Motor neuron (in vitro differentiated cells): ENCODE results near the gene PTPRM. TPM values are rescaled to one million over a fixed set of nuclear protein-coding genes. Genes with fewer than 3 reads are reported as not detected.

Experiments
- ATAC-seq, 8 experiments: fragments of 200-7000 bp; cut with Tn5 transposase; replicated peaks in 6 of 8; 2 replicates each; pipeline ENCODE4 v1.8.0; 2021; ENCODE audit warnings: mild to moderate bottlenecking in 8 of 8, moderate library complexity in 8 of 8
- H3K27ac ChIP-seq, 2 donors: fragments of 250-450 bp; sonication (Bioruptor Pico); 2 replicates each; pipeline ENCODE4 v1.9.0; 2021; ENCODE audit warnings: antibody characterized with exemption in 2 of 2, mild to moderate bottlenecking in 2 of 2, moderate library complexity in 1 of 2
- H3K4me1 ChIP-seq, 2 donors: fragments of 250-450 bp; sonication (Bioruptor Pico); replicated peaks in 1 of 2; 2 replicates each; pipeline ENCODE4 v1.6.1; 2021; ENCODE audit warnings: antibody characterized with exemption in 2 of 2, mild to moderate bottlenecking in 2 of 2, moderate library complexity in 1 of 2
- H3K4me3 ChIP-seq, 5 donors: fragments of 250-450 bp; sonication (Bioruptor Pico); 2 replicates each; pipeline ENCODE4 v1.9.0; 2021; ENCODE audit warnings: antibody characterized with exemption in 5 of 5, mild to moderate bottlenecking in 5 of 5, moderate library complexity in 4 of 5
- WGBS, 10 experiments: fragments of 450-650 bp; shearing (Covaris generic); methylation state at CpG; one replicate each; pipeline ENCODE4 v1.0.0; 2022; 5-methylcytosine and 5-hydroxymethylcytosine counted together
- in situ Hi-C, 9 experiments: fragments of 400-800 bp; cut with MboI; loops; one replicate each; pipeline ENCODE4 v1.15.0; 2021; ENCODE audit warnings: low sequenced_read_pairs in 9 of 9, low pct_unique_long_range_greater_than_20kb in 2 of 9; ENCODE audit not compliant: unreplicated experiment in 9 of 9
- total RNA-seq, 8 experiments: library from RNA; unstranded; fragments of 300-600 nt; gene quantifications; 2 replicates each; pipeline versions ENCODE4 v1.2.3 to v1.2.4, GENCODE V29; 2022

PTPRM gene
- total RNA-seq, 8 experiments from 2014 or later = 12.9 to 106 (median 66.9) TPM

DNA sequence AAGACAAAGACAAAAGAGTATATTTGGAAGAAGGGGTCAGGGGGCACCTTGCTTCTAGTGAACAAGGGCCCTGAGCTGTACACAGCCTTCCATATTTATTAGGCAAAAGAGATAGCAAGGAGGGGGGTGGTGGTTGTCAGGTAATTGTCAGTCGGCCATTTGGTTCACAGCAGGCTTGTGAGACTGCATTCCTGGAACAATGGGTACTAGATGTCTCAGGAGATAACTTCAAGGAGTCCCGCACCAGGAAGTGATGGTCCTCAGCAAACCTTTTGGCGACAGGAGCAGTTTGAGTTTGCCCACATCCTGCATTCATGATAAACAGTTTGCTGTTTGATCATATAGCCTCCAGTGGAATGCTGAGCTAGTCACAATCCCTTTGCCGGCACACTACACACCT lies 665.7 kb downstream of the PTPRM start:
- no peak for ATAC-seq
- Histone ChIP-seq H3K27ac (no peak overlapping the region), H3K4me1 (peaks cover 0 to 18% of the 10 kb centered on the region in 2 donors), H3K4me3 (no peak overlapping the region)
- in situ Hi-C loops = no loop called here
- WGBS, 10 experiments = 0 to 100% (median 58%) methylated on average over 1 to 2 of the region's 4 CpGs; no CpG with 5 or more reads in 7 of the 10 experiments

DNA sequence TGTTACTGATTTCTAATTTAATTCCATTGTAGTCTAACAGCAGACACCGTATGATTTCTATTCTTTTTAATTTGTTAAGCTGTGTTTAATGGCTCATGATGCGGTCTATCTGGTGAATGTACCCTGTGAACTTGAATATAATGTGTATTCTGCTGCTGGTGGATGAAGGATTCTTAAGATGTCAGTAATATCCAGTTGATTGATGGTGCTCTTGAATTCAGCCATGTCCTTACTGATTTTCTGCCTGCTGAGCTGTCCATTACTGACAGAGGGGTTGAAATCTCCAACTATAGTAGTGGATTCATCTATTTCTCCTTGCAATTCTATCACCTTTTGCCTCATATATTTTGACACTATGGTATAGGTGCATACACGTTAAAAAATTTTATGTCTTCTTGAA lies 668.8 kb downstream of the PTPRM start:
- in situ Hi-C loops = no loop called here
- Histone ChIP-seq H3K4me1 (peaks cover under 1 to 12% of the 10 kb centered on the region in 2 donors), H3K27ac (no peak overlapping the region), H3K4me3 (no peak overlapping the region)
- ATAC-seq = peak in 3 of 8 experiments; percentile 26 to 75 (median 67)
- 58 to 96% (median 82%) methylated on average over 1 to 3 of the region's 3 CpGs for WGBS, 10 experiments

DNA sequence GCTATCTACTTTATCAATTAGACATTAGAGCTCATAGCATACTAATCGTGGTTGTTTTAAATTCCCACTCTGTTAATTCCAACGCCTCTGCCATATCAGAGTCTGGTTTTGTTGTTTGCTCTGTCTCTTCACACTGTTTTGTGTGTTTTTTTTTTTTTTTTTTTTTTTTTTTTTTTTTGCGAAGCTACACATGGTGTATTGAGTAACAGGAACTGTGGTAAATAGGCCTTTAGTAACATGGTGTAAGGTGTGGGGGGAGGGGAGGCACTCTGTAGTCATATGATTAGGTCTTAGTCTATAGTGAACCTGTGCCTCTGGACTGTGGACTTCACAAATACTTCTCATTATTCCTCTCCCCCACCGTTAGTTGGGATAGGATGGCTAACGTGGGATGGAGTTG lies 671.4 kb downstream of the PTPRM start:
- no peak for ATAC-seq
- WGBS, 10 experiments = 64 to 100% (median 95%) methylated on average over 1 to 5 of the region's 5 CpGs

GRCh38 chr18:8241731-8242130 lies 674.6 kb downstream of the PTPRM start:
- in situ Hi-C loops = no loop called here
- H3K4me1 ChIP-seq = peaks cover 2 to 11% of the 10 kb centered on the region in 2 donors
- WGBS, 10 experiments = 0 to 67% (median 40%) methylated on average over 1 of the region's 1 CpG; no CpG with 5 or more reads in 3 of the 10 experiments
- no peak overlapping the region for H3K4me3 ChIP-seq
- ATAC-seq = no peak
- H3K27ac ChIP-seq = no peak overlapping the region

More for the DNA sequence above, 671.4 kb downstream of the PTPRM start:
- H3K4me1 ChIP-seq = peaks cover 2 to 17% of the 10 kb centered on the region in 2 donors
- H3K4me3 ChIP-seq = no peak overlapping the region
- H3K27ac ChIP-seq = no peak overlapping the region
- in situ Hi-C loops = no loop called here

- ATAC-seq = peak in 5 of 8 experiments; percentile 21 to 87 (median 30)
- Histone ChIP-seq H3K4me3 (no peak overlapping the region), H3K27ac (no peak overlapping the region), H3K4me1 (peaks cover 2 to 12% of the 10 kb centered on the region in 2 donors)
- WGBS, 10 experiments = 0 to 80% (median 63%) methylated on average over 1 of the region's 1 CpG; no CpG with 5 or more reads in 7 of the 10 experiments
- in situ Hi-C loops = no loop called here
Observed at GRCh38 chr18:8242151-8242696, 675.1 kb downstream of the PTPRM start.

DNA sequence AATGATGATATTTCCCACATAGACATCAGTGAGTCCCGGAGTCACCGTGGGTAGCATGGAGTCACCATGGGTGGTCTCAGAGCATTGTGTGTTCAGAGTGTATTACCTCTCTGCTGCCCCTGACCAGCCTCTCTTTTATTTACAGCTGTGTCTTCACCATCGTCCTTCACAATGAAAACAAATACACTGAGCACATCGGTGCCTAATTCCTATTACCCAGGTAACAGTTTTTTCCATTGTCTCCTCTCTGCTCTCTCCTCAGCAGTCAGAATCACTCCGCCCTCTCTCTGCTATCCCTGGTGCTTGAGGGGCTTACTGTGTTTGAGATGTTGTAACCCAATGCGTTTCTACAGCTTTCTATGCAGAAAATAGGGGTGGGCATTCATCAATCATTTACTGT lies 680.6 kb downstream of the PTPRM start:
- peaks cover 34 to 35% of the 10 kb centered on the region in 2 donors for H3K4me1 ChIP-seq
- 17 to 90% (median 44%) methylated on average over 2 to 5 of the region's 6 CpGs; no CpG with 5 or more reads in 2 of the 10 experiments for WGBS, 10 experiments
- no peak overlapping the region for H3K4me3 ChIP-seq
- ATAC-seq = peak in 5 of 8 experiments; percentile 26 to 97 (median 40)
- no peak overlapping the region for H3K27ac ChIP-seq
- in situ Hi-C loops = no loop called here

DNA sequence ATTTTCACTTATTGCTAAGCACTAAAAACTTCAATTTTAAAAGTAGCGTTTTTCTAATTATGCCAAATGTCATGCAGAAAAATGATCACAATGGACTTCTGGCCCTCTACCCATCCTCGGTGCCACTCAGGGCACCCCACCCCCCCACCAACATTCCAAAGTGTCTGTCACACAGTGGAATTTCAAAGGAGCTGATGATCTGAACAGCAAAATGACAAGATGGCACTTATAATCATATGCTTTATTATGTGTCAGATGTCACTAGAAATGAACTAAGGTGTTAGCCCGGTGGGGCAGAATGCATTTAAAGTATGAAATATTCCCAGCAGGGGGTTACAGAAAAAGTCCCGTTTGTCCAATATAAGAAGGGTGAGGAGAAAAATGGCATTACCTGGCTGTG lies 681.5 kb downstream of the PTPRM start:
- Histone ChIP-seq H3K27ac (no peak overlapping the region), H3K4me3 (no peak overlapping the region), H3K4me1 (peaks cover 35 to 36% of the 10 kb centered on the region in 2 donors)
- in situ Hi-C loops = no loop called here
- 60 to 100% (median 81%) methylated on average over 1 to 4 of the region's 4 CpGs for WGBS, 10 experiments
- ATAC-seq = no peak

- peaks cover 46 to 48% of the 10 kb centered on the region in 2 donors for H3K4me1 ChIP-seq
- in situ Hi-C loops = no loop called here
- ATAC-seq = no peak
- H3K27ac ChIP-seq = no peak overlapping the region
- H3K4me3 ChIP-seq = no peak overlapping the region
- 69 to 100% (median 84%) methylated on average over 1 to 2 of the region's 2 CpGs; no CpG with 5 or more reads in 1 of the 10 experiments for WGBS, 10 experiments
Observed at GRCh38 chr18:8249811-8250210, 682.7 kb downstream of the PTPRM start.

- Histone ChIP-seq H3K4me3 (no peak overlapping the region), H3K27ac (no peak overlapping the region), H3K4me1 (peaks cover 44 to 47% of the 10 kb centered on the region in 2 donors)
- in situ Hi-C loops = no loop called here
- no peak for ATAC-seq
- WGBS, 10 experiments = 50 to 100% (median 91%) methylated on average over 1 to 3 of the region's 3 CpGs; no CpG with 5 or more reads in 2 of the 10 experiments
Observed at GRCh38 chr18:8252371-8252770, 685.3 kb downstream of the PTPRM start.

DNA sequence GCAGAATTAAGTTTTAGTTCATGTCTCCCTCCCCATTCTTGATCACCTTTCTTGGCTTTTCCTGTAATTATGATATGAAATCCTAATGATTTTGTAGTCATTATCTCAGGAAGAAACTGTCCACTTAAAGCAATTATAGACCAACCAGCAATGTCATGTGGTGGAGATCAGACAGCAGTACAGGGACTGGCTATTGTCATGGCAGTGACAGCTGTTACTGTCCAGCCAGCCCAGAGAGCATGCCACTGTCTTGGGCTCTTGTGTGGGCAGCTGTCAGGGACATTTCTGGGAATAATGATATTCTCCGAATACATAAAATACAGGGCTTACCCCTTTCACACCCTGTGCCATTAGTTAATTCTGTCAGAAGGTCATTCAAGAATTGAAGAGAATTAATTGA lies 686.8 kb downstream of the PTPRM start:
- 40 to 100% (median 60%) methylated on average over 1 of the region's 1 CpG; no CpG with 5 or more reads in 7 of the 10 experiments for WGBS, 10 experiments
- Histone ChIP-seq H3K27ac (no peak overlapping the region), H3K4me3 (no peak overlapping the region), H3K4me1 (peaks cover 28 to 40% of the 10 kb centered on the region in 2 donors)
- peak in 5 of 8 experiments; percentile 39 to 58 (median 54) for ATAC-seq
- in situ Hi-C loops = no loop called here

GRCh38 chr18:8254654-8255053 lies 687.5 kb downstream of the PTPRM start:
- H3K27ac ChIP-seq = no peak overlapping the region
- in situ Hi-C loops = no loop called here
- WGBS, 10 experiments = 70 to 100% (median 96%) methylated on average over 1 to 2 of the region's 2 CpGs; no CpG with 5 or more reads in 5 of the 10 experiments
- peak in 1 of 8 experiments; percentile 59 for ATAC-seq
- H3K4me1 ChIP-seq = peaks cover 21 to 35% of the 10 kb centered on the region in 2 donors
- no peak overlapping the region for H3K4me3 ChIP-seq

- in situ Hi-C loops = no loop called here
- H3K27ac ChIP-seq = no peak overlapping the region
- no peak overlapping the region for H3K4me3 ChIP-seq
- WGBS, 10 experiments = 68 to 100% (median 89%) methylated on average over 2 to 3 of the region's 5 CpGs; no CpG with 5 or more reads in 5 of the 10 experiments
- ATAC-seq = peak in 1 of 8 experiments; percentile 64
- H3K4me1 ChIP-seq = peaks cover 28 to 42% of the 10 kb centered on the region in 2 donors
Observed at GRCh38 chr18:8257851-8258434, 690.8 kb downstream of the PTPRM start.

DNA sequence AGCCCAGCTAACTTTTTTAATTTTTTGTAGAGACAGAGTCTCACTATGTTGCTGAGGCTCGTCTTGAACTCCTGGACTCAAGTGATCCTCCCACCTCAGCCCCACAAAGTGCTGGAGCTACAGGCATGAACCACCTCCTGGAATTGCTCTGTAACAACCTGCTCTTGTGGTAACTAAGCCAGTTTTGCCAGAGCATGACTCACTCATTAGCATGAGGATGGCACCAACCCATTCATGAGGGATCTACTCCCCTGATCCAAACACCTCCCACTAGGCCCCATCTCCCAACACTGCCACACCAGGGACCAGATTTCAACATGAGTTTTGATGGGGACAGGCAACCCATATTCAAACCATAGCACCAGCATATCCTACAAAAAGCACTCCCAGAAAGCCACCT lies 693.2 kb downstream of the PTPRM start:
- H3K27ac ChIP-seq = peak overlapping the region in 1 of 2 donors; percentile 46
- H3K4me1 ChIP-seq = peaks cover 24 to 44% of the 10 kb centered on the region in 2 donors
- peak; percentile 28 to 75 (median 50) for ATAC-seq
- in situ Hi-C loops = no loop called here
- 80 to 100% (median 80%) methylated on average over 1 of the region's 1 CpG; no CpG with 5 or more reads in 7 of the 10 experiments for WGBS, 10 experiments
- no peak overlapping the region for H3K4me3 ChIP-seq
